PC-3 (cell line): ENCODE measurements around the gene DPYSL4.

Experiments
- CTCF ChIP-seq: fragments of 300-600 bp; sonication (generic); conservative IDR thresholded peaks from 2 replicates; pipeline ENCODE4 v1.5.1; 2017; ENCODE audit warnings: antibody characterized with exemption, low read depth, mild to moderate bottlenecking, low read length
- EZH2 ChIP-seq: fragments of 300-600 bp; sonication (generic); IDR thresholded peaks from one replicate; pipeline ENCODE4 v1.6.1; 2017; ENCODE audit warnings: antibody characterized with exemption, mild to moderate bottlenecking, low read length; ENCODE audit not compliant: unreplicated experiment
- EZH2phosphoT487 ChIP-seq: fragments of 300-600 bp; sonication (generic); IDR thresholded peaks from 2 replicates; pipeline ENCODE4 v1.6.1; 2018; ENCODE audit warnings: mild to moderate bottlenecking, antibody characterized with exemption, low read length, borderline replicate concordance

GRCh38 chr10:132237871-132238270 is 51.1 kb downstream of the DPYSL4 start:
- no peak for TF ChIP-seq CTCF
- TF ChIP-seq EZH2 = no peak
- TF ChIP-seq EZH2phosphoT487 = no peak
